ENCODE measurements around the gene BIRC2. TPM values are rescaled to one million over a fixed set of nuclear protein-coding genes. Genes with fewer than 3 reads are reported as not detected.

Gene BIRC2
- total and polyA plus RNA-seq, 2 of the 4 experiments (the other 2 are of a cell fraction): 48.0 to 204 TPM

- Histone ChIP-seq H3K36me3 (ENCODE audit: control insufficient read depth, insufficient read depth, low read length) (no peaks in the 10 kb centered on the region), H3K4me3 (ENCODE audit: insufficient read depth, low read depth, low read length) (no peak overlapping the region), H3K23ac (ENCODE audit: low read depth, low read length) (no peak overlapping the region), H3K56ac (ENCODE audit: extremely low read depth, insufficient read depth, low read length) (no peak overlapping the region), H3K18ac (ENCODE audit: low read depth, low read length) (no peak overlapping the region), H4K5ac (ENCODE audit: low read depth, low read length) (no peak overlapping the region), H3K4me2 (ENCODE audit: low read depth, low read length) (no peak overlapping the region), H2AK9ac (replicated peaks; ENCODE audit: low read depth, low read length, poor library complexity) (no peak overlapping the region), H3K9me1 (ENCODE audit: insufficient read depth, low read length) (peaks cover 3% of the 10 kb centered on the region; the same call in 1 of the 2 replicates), H2AK5ac (ENCODE audit: low read depth, low read length) (no peak overlapping the region), H2AFZ (replicated peaks; ENCODE audit: low read length, poor library complexity) (no peak overlapping the region), H4K91ac (ENCODE audit: insufficient read depth, low read depth, low read length) (no peak overlapping the region), H3K14ac (replicated peaks; ENCODE audit: low read depth, low read length) (no peak overlapping the region), H3K4me1 (ENCODE audit: control insufficient read depth, insufficient read depth, low read length) (no peaks in the 10 kb centered on the region), H2BK20ac (ENCODE audit: low read depth, low read length) (no peak overlapping the region), H3K27me3 (ENCODE audit: control insufficient read depth, insufficient read depth, low read length) (no peaks in the 10 kb centered on the region), H4K20me1 (ENCODE audit: insufficient read depth, low read length) (no peaks in the 10 kb centered on the region), H2BK120ac (ENCODE audit: low read depth, low read length) (no peak overlapping the region), H3K27ac (ENCODE audit: insufficient read depth, low read length) (no peak overlapping the region), H2BK15ac (ENCODE audit: low read depth, low read length) (no peak overlapping the region), H3K9ac (ENCODE audit: low read depth, low read length) (no peak overlapping the region), H4K8ac (ENCODE audit: low read depth in 2 of 2, low read length in 2 of 2) (no peak overlapping the region), H3K4ac (ENCODE audit: low read depth, low read length) (no peak overlapping the region), H3K79me1 (ENCODE audit: low read depth in 1 of 2, low read length in 2 of 2) (no peaks in the 10 kb centered on the region; a peak in 1 of 4 replicates), H2BK5ac (ENCODE audit: low read depth, low read length, poor library complexity, severe bottlenecking) (no peak overlapping the region), H3K9me3 (ENCODE audit: control insufficient read depth, insufficient read depth, low read length) (peaks cover 8% of the 10 kb centered on the region)
- in situ Hi-C loops (cut with MboI; ENCODE audit: low sequenced_read_pairs): no loop called here
- intact Hi-C loops (cut with micrococcal nuclease): no loop called here
- ChIA-PET CTCF (interaction anchor here (1.0 to 1.8 kb wide), 3 partner anchors 10 to 17 kb away, joined by 3 to 6 read pairs (median 3); no protein-coding TSS in a partner anchor), POLR2A (ENCODE audit: unreplicated experiment) (no interaction called here)
- no peak for ATAC-seq (ENCODE audit: low read depth)
- TF ChIP-seq FOS (IDR thresholded peaks at IDR 0.05; ENCODE audit: low read depth, low read length): no peak
- no peak for TF ChIP-seq RFX5 (IDR thresholded peaks at IDR 0.05; ENCODE audit: low read depth, low read length)
- no peak for TF ChIP-seq ELK1 (IDR thresholded peaks at IDR 0.05; ENCODE audit: borderline replicate concordance, low read depth, low read length)
- TF ChIP-seq CHD1 (IDR thresholded peaks at IDR 0.05; ENCODE audit: low read depth, low read length): no peak
- TF ChIP-seq MAZ (IDR thresholded peaks at IDR 0.05; ENCODE audit: borderline replicate concordance, low read depth, low read length): no peak
- no peak for TF ChIP-seq USF2 (IDR thresholded peaks at IDR 0.05; ENCODE audit: low read depth, low read length)
- no peak for TF ChIP-seq POLR2A (IDR thresholded peaks at IDR 0.05; ENCODE audit: low read depth, low read length)
- TF ChIP-seq NFE2L2 (IDR thresholded peaks at IDR 0.05; ENCODE audit: low read depth, low read length): no peak
- no peak for TF ChIP-seq RAD21 (IDR thresholded peaks at IDR 0.05; ENCODE audit: low read length)
- no peak for TF ChIP-seq CEBPB (IDR thresholded peaks at IDR 0.05; ENCODE audit: low read depth, low read length)
- TF ChIP-seq SMC3 (IDR thresholded peaks at IDR 0.05; ENCODE audit: low read depth, low read length): no peak
- TF ChIP-seq, protein P1, sequence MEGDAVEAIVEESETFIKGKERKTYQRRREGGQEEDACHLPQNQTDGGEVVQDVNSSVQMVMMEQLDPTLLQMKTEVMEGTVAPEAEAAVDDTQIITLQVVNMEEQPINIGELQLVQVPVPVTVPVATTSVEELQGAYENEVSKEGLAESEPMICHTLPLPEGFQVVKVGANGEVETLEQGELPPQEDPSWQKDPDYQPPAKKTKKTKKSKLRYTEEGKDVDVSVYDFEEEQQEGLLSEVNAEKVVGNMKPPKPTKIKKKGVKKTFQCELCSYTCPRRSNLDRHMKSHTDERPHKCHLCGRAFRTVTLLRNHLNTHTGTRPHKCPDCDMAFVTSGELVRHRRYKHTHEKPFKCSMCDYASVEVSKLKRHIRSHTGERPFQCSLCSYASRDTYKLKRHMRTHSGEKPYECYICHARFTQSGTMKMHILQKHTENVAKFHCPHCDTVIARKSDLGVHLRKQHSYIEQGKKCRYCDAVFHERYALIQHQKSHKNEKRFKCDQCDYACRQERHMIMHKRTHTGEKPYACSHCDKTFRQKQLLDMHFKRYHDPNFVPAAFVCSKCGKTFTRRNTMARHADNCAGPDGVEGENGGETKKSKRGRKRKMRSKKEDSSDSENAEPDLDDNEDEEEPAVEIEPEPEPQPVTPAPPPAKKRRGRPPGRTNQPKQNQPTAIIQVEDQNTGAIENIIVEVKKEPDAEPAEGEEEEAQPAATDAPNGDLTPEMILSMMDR (conservative IDR thresholded peaks at IDR 0.05; ENCODE audit: low read depth, low read length): no peak
- no peak for TF ChIP-seq BHLHE40 (IDR thresholded peaks at IDR 0.05; ENCODE audit: low read depth, low read length)
- TF ChIP-seq MXI1 (IDR thresholded peaks at IDR 0.05; ENCODE audit: borderline replicate concordance, low read depth, low read length): no peak
- no peak for TF ChIP-seq MAFK (IDR thresholded peaks at IDR 0.05; ENCODE audit: low read depth, low read length)
- TF ChIP-seq RCOR1 (IDR thresholded peaks at IDR 0.05; ENCODE audit: insufficient replicate concordance, low read length): no peak
- 92% methylated on average over 2 of the region's 5 CpGs; no CpG with 5 or more reads in 1 of the 2 experiments for WGBS, 2 experiments (ENCODE audit: extremely low coverage in 2 of 2, insufficient read length in 1 of 2)
- DNase-seq: no peak
- BruUV-seq (replicated peaks): no TSS peak
- dilution Hi-C loops (cut with HindIII; ENCODE audit: low sequenced_read_pairs, unreplicated experiment): no loop called here
These were observed 40.9 kb upstream of the BIRC2 start for GRCh38 chr11:102306048-102306597.
